22Rv1 (cell line): ENCODE results near the gene HPS5.

ENCODE experiments used
- ZFX ChIP-seq: fragments of 450-650 bp; IDR thresholded peaks from 2 replicates; pipeline ENCODE4 v1.6.1; 2017; ENCODE audit warnings: antibody characterized with exemption, borderline replicate concordance
- TF ChIP-seq, protein P1 (sequence below): fragments of 450-650 bp; IDR thresholded peaks from 2 replicates; pipeline ENCODE4 v1.5.1; 2017; ENCODE audit warnings: mild to moderate bottlenecking

DNA sequence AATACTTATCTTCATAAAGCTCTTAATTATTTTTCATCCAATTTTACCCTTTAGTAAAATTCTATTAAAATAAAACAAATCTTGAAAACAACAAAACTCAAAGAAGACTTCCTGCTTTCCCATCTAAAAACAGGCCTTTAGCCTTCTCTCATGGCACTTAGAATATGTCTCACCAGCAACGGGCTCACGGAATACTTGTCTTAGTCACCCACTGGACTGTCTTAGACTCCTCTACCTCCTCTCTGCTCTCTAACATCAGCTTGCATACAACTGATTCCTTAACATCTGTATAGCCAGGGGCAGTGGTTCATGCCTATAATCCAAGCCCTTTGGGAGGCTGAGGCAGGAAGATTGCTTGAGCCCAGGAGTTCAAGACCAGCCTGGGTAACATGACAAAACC, 13.7 kb downstream of the HPS5 start:
- TF ChIP-seq, protein P1, sequence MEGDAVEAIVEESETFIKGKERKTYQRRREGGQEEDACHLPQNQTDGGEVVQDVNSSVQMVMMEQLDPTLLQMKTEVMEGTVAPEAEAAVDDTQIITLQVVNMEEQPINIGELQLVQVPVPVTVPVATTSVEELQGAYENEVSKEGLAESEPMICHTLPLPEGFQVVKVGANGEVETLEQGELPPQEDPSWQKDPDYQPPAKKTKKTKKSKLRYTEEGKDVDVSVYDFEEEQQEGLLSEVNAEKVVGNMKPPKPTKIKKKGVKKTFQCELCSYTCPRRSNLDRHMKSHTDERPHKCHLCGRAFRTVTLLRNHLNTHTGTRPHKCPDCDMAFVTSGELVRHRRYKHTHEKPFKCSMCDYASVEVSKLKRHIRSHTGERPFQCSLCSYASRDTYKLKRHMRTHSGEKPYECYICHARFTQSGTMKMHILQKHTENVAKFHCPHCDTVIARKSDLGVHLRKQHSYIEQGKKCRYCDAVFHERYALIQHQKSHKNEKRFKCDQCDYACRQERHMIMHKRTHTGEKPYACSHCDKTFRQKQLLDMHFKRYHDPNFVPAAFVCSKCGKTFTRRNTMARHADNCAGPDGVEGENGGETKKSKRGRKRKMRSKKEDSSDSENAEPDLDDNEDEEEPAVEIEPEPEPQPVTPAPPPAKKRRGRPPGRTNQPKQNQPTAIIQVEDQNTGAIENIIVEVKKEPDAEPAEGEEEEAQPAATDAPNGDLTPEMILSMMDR: no peak
- no peak for TF ChIP-seq ZFX
